ENCODE results near the gene FLT3. TPM values are rescaled to one million over a fixed set of nuclear protein-coding genes. Genes with fewer than 3 reads are reported as not detected.

FLT3 gene
- total RNA-seq, 1 donor from 2014 or later: not detected

GRCh38 chr13:28048768-28049167 is 51.6 kb downstream of the FLT3 start:
- Mint-ChIP-seq H3K4me3 (no peak overlapping the region), H3K9me3 (no peaks in the 10 kb centered on the region), H3K27ac (no peak overlapping the region), H3K36me3 (no peaks in the 10 kb centered on the region), H3K4me1 (ENCODE audit: unreplicated experiment) (no peaks in the 10 kb centered on the region), H3K27me3 (peaks cover 37% of the 10 kb centered on the region)
- TF ChIP-seq, protein P1, sequence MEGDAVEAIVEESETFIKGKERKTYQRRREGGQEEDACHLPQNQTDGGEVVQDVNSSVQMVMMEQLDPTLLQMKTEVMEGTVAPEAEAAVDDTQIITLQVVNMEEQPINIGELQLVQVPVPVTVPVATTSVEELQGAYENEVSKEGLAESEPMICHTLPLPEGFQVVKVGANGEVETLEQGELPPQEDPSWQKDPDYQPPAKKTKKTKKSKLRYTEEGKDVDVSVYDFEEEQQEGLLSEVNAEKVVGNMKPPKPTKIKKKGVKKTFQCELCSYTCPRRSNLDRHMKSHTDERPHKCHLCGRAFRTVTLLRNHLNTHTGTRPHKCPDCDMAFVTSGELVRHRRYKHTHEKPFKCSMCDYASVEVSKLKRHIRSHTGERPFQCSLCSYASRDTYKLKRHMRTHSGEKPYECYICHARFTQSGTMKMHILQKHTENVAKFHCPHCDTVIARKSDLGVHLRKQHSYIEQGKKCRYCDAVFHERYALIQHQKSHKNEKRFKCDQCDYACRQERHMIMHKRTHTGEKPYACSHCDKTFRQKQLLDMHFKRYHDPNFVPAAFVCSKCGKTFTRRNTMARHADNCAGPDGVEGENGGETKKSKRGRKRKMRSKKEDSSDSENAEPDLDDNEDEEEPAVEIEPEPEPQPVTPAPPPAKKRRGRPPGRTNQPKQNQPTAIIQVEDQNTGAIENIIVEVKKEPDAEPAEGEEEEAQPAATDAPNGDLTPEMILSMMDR (conservative IDR thresholded peaks at IDR 0.05): no peak
- no peak for DNase-seq (ENCODE audit: extremely low spot score, unreplicated experiment)

DNA sequence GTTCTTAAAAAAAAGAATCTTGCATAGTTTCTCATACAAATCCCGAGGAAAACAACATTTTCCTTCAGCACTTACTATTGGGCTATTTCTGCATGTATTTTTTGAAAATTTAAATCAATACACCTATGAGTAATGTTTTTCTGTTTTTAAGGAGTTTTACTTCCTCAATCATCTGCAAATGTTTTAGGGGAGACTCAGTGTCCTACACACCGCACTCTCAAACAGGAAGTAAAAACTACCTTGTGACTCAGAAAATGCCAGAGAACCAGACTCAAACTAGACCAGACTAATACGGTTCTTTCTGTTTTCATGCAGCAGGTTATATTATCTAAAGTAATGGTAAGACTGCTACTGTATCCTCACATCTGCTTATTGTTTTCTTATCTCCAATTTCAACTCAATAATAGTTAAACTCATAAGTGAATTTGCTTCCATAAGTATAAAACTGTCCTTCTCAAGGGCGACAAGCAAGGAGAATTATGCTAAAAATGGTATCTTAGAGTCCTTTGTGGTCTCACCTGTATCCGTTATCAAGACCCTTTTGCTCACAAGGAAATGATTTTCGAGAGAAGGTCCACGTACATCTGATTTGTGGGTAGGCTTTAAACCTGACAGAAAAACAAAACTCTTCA is 52.5 kb downstream of the FLT3 start:
- TF ChIP-seq, protein P1 (conservative IDR thresholded peaks at IDR 0.05): no peak
- DNase-seq (ENCODE audit: extremely low spot score, unreplicated experiment): no peak
- Mint-ChIP-seq H3K36me3 (no peaks in the 10 kb centered on the region), H3K4me1 (ENCODE audit: unreplicated experiment) (no peaks in the 10 kb centered on the region), H3K9me3 (no peaks in the 10 kb centered on the region), H3K4me3 (no peak overlapping the region), H3K27ac (no peak overlapping the region), H3K27me3 (peaks cover 37% of the 10 kb centered on the region)

- TF ChIP-seq, protein P1 (conservative IDR thresholded peaks at IDR 0.05): no peak
- Mint-ChIP-seq H3K27ac (no peak overlapping the region), H3K4me3 (no peak overlapping the region), H3K36me3 (no peaks in the 10 kb centered on the region), H3K4me1 (ENCODE audit: unreplicated experiment) (no peaks in the 10 kb centered on the region), H3K27me3 (peaks cover 40% of the 10 kb centered on the region), H3K9me3 (no peaks in the 10 kb centered on the region)
- no peak for DNase-seq (ENCODE audit: extremely low spot score, unreplicated experiment)
Observed at GRCh38 chr13:28046981-28047380, 53.4 kb downstream of the FLT3 start.

DNA sequence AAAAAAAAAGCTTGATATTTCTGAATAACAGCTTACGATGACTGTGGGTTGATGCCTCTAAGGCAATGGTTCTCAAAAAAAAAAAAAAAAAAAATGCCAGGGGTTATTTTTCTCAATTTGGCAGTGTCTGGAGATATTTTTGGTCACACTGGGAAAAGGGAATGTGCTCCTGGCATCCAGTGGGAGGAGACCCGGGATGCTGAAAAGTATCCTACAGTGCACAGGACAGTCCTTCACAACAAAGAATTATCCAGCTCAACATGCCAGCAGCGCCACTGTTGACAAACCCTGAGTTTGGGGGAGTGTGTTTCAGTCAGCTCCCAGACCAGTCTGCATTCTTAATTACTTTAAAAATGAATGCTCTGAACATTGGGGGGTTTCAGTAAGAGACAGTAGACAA is 54.5 kb downstream of the FLT3 start:
- Mint-ChIP-seq H3K27me3 (peaks cover 46% of the 10 kb centered on the region), H3K36me3 (no peaks in the 10 kb centered on the region), H3K27ac (no peak overlapping the region), H3K4me3 (no peak overlapping the region), H3K4me1 (ENCODE audit: unreplicated experiment) (no peaks in the 10 kb centered on the region), H3K9me3 (no peaks in the 10 kb centered on the region)
- TF ChIP-seq, protein P1 (conservative IDR thresholded peaks at IDR 0.05): no peak
- DNase-seq (ENCODE audit: extremely low spot score, unreplicated experiment): no peak

DNA sequence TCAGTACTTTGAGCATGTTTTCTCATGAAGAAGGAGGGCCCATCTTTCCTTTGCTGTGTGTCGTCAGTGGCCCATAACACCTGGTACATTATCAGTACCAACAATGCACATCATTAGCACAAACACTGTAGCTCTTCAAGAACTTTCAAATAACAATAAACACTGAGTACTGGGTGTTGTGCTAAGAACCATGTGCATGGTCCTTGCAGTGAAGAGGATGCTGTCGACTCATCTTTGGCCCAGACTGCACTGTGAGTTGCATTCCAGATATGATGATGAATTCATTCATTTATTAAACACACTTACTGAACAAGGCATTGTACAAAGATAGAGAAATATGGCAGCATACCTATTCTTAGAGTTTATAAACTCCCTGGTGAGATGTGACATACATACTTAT is 55.8 kb downstream of the FLT3 start:
- no peak for DNase-seq (ENCODE audit: extremely low spot score, unreplicated experiment)
- Mint-ChIP-seq H3K4me3 (no peak overlapping the region), H3K36me3 (no peaks in the 10 kb centered on the region), H3K27me3 (peaks cover 45% of the 10 kb centered on the region), H3K27ac (no peak overlapping the region), H3K9me3 (no peaks in the 10 kb centered on the region), H3K4me1 (ENCODE audit: unreplicated experiment) (no peaks in the 10 kb centered on the region)
- TF ChIP-seq, protein P1 (conservative IDR thresholded peaks at IDR 0.05): no peak

- no peak overlapping the region for H3K27ac Mint-ChIP-seq
- TF ChIP-seq, protein P1 (conservative IDR thresholded peaks at IDR 0.05): no peak
- no peaks in the 10 kb centered on the region for H3K4me1 Mint-ChIP-seq (ENCODE audit: unreplicated experiment)
- H3K4me3 Mint-ChIP-seq: no peak overlapping the region
- no peak for DNase-seq (ENCODE audit: extremely low spot score, unreplicated experiment)
- H3K36me3 Mint-ChIP-seq: no peaks in the 10 kb centered on the region
- H3K9me3 Mint-ChIP-seq: no peaks in the 10 kb centered on the region
- peaks cover 35% of the 10 kb centered on the region for H3K27me3 Mint-ChIP-seq
Observed at GRCh38 chr13:28043224-28043623, 57.2 kb downstream of the FLT3 start.
